LNCaP clone FGC (cell line): ENCODE results near the gene ADAR.

Experiments used
- DNase-seq: peaks from one replicate; pipeline ENCODE4 v3.0.0-alpha.2; 2011; ENCODE audit warnings: low read depth
- H3K4me3 ChIP-seq: 2 replicates; pipeline ENCODE4 v1.5.1; 2011; ENCODE audit warnings: mild to moderate bottlenecking, low read depth, low read length, control low read depth
- TF ChIP-seq, protein P1 (sequence below): IDR thresholded peaks from 2 replicates; pipeline ENCODE4 v1.5.1; 2012; ENCODE audit warnings: mild to moderate bottlenecking; ENCODE audit not compliant: control insufficient read depth, insufficient read depth; ENCODE audit errors: extremely low read depth

ADAR gene

DNA sequence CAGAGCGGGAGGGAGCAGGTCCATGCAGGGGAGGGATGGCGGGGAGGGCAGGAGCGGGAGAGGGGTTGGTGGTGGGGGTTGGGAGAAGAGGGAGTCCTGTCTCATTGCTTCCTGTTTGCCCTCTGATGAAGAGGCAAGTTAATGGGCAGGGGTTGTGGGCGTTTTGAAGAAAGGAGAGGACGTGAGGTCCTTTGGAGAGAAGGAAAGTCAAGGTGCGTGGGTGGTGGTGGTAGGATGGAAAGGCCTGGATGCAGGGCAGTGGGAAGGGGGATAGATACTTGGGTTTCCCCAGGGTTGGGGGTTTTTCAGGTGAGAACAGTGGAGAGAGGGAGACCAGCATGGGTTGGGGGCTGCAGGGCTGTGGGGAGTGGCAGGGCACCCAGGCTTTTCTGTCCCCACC is 66.8 kb downstream of the ADAR start:
- no peak overlapping the region for H3K4me3 ChIP-seq
- TF ChIP-seq, protein P1, sequence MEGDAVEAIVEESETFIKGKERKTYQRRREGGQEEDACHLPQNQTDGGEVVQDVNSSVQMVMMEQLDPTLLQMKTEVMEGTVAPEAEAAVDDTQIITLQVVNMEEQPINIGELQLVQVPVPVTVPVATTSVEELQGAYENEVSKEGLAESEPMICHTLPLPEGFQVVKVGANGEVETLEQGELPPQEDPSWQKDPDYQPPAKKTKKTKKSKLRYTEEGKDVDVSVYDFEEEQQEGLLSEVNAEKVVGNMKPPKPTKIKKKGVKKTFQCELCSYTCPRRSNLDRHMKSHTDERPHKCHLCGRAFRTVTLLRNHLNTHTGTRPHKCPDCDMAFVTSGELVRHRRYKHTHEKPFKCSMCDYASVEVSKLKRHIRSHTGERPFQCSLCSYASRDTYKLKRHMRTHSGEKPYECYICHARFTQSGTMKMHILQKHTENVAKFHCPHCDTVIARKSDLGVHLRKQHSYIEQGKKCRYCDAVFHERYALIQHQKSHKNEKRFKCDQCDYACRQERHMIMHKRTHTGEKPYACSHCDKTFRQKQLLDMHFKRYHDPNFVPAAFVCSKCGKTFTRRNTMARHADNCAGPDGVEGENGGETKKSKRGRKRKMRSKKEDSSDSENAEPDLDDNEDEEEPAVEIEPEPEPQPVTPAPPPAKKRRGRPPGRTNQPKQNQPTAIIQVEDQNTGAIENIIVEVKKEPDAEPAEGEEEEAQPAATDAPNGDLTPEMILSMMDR, result no peak
- no peak for DNase-seq

DNA sequence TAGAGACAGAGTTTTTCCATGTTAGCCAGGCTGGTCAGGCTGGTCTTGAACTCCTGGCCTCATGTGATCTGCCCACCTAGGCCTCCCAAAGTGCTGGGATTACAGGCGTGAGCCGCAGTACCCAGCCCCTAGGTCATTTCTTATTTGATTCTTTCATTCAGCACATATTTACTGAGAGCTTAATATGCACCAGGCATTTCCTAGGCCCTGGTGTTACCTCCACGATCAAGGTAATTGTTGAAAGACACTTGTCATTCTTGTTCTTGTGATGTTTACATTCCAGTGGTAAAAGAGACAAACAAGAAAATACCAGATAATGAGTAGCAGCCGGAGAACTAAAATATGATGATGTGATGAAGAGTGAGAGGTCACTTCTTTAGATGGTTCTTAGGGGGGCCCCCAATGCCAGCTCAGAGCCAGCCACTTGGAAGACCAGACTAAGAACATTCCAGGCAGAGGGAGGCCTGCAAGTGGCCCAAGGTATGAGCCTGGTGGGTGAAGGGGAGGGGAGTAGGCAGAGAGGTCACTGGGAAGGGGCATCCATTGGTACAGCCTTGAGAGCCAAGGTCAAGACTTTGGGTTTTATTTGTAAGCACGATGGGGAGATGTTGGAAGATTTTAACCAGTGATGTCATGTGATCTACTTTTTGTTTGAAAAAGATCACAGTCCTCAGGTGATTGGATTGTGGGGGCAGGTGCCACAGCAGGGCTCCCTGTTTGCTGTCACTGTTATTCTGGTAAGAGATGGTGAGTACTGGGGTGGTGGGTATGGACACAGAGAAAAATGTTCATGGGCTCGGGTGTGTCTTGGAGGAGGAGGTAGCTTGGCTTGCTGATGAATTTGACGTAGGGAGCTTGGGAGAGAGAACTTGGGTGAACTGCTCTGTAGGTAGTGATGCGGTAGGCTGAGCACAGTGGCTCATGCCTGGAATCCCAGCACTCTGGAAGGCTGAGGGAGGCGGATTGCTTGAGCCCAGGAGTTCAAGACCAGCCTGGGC is 68.2 kb downstream of the ADAR start:
- TF ChIP-seq, protein P1, result no peak
- no peak overlapping the region for H3K4me3 ChIP-seq
- DNase-seq, result no peak

DNA sequence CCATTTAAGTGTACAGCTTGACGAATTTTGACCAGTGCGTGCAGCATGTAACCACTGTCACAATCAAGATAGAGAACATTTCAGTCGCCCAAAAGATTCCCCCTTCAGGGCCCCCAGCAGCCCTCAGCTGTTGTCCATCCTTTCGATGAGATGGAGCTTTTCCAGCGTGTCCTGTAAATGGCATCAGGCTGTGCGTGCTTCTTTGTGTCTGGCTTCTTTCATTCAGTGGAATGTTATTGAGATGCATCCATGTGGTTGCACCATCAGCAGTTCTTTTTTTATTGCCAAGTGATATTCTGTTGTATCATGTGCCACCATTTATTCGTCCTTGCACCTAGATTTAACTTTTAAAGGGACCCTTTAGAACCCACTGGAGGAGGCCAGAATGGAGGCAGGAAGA is 71.4 kb downstream of the ADAR start:
- TF ChIP-seq, protein P1, result no peak
- H3K4me3 ChIP-seq, result no peak overlapping the region
- no peak for DNase-seq

DNA sequence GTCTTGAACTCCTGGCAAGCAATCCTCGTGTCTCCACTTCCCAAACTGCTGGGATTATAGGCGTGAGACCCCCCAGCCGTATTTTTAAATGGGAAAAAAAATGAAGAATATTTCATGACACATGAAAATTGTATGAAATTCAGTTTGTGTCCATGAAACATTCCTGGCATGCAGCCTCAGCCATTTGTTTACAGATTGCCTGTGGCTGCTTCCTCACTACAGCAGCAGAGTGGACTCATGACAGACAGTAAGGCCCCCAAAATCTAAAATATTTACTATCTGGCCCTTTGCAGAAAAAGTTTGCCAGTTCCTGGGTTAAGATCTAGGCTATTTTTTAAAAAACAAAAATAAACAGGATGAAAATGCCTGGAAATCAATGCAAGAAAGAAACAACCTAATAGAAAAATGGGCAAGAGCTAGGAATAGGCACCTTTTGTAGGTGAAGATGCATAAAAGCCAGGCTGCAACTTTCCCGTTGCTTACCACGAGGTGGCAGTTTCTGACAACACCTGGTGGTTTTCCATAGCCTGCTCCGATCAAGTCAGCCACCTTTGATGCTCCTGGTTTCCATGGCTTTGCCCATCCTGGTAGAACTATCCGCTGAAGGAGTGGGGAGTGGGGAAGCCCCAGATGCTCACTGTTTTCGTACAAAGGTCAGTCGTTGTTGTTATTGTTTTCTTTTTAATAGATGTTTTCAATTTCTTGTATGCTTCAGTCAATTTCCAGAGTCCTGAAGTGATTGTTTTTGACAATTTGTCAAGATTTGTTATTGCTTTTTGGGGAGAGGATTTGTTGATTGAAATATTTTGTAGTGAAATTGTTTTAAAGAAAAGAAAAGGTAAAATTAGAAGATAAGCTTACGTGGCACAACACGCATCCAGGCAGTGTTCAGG is 73.8 kb downstream of the ADAR start:
- no peak overlapping the region for H3K4me3 ChIP-seq
- TF ChIP-seq, protein P1, result peak; percentile 88
- DNase-seq, result peak; percentile 37
